Esophagus squamous epithelium (tissue), 5 donors: ENCODE data around the gene MPPE1. TPM values are rescaled to one million over a fixed set of nuclear protein-coding genes. Genes with fewer than 3 reads are reported as not detected.
"Not testable (repeated sequence)": the region's sequence is repeated elsewhere in the genome, so short reads cannot be mapped to it uniquely, and the experiment has no call there.

Experiments
- DNase-seq: peaks from one replicate; lab custom pipeline; 2025; lab: John Stamatoyannopoulos, UW
- H3K27ac ChIP-seq, 4 donors: fragments of 200-600 bp; sonication (generic); one replicate each; pipeline ENCODE4 v1.5.1; 2016 to 2019; ENCODE audit warnings: mild to moderate bottlenecking in 1 of 4
- H3K27me3 ChIP-seq, 4 donors: fragments of 200-600 bp; sonication (generic); 1 replicate in 3 of 4; 2 replicates in 1 of 4; pipeline versions ENCODE4 v1.5.1 to v1.6.0; 2017 to 2021; ENCODE audit warnings: antibody characterized with exemption in 1 of 4
- H3K36me3 ChIP-seq, 3 donors: fragments of 200-600 bp; sonication (generic); one replicate each; pipeline ENCODE4 v1.5.1; 2016 to 2019
- H3K4me1 ChIP-seq, 3 donors: fragments of 200-600 bp; sonication (generic); one replicate each; pipeline ENCODE4 v1.5.1; 2017 to 2019
- H3K4me3 ChIP-seq, 4 donors: fragments of 200-600 bp; sonication (generic); 1 replicate in 3 of 4; 2 replicates in 1 of 4; pipeline ENCODE4 v1.5.1; 2016 to 2019; ENCODE audit warnings: mild to moderate bottlenecking in 2 of 4, moderate library complexity in 1 of 4
- H3K9me3 ChIP-seq, 3 donors: fragments of 200-600 bp; sonication (generic); one replicate each; pipeline ENCODE4 v1.5.1; 2016 to 2019
- POLR2A ChIP-seq, 4 donors: fragments of 450-650 bp; IDR thresholded peaks; one replicate each; pipeline ENCODE4 v1.6.1; 2017; ENCODE audit warnings: antibody characterized with exemption in 4 of 4, mild to moderate bottlenecking in 4 of 4, moderate library complexity in 3 of 4
- WGBS, 2 donors: methylation state at CpG; one replicate each; pipeline ENCODE4 v1.1.5; 2018; 5-methylcytosine and 5-hydroxymethylcytosine counted together
- intact Hi-C: fragments of 100-400 bp; cut with DNase I; formaldehyde crosslinking; loops from one replicate; pipeline ENCODE4 v1.15.0; 2022
- total RNA-seq, 4 donors: library from RNA; depleted of rRNA; stranded (reverse); fragments of >200 nt; gene quantifications; one replicate each; pipeline ENCODE4 v1.1.0, GENCODE V29; 2016
- TF ChIP-seq, protein P1 (sequence below), 6 experiments: fragments of 450-650 bp in 4 of 6; fragments of 200-600 bp in 2 of 6; sonication (generic) in 2 of 6; IDR thresholded peaks; one replicate each; pipeline ENCODE4 v1.5.1; 2016 to 2019; ENCODE audit warnings: antibody characterized with exemption in 6 of 6, mild to moderate bottlenecking in 4 of 6, moderate library complexity in 4 of 6
- donor health status: DM: yes; HTN: yes; CAD: no.

Gene MPPE1
- total RNA-seq, 4 donors from 2014 or later: 13.9 to 22.4 (median 15.6) TPM

DNA sequence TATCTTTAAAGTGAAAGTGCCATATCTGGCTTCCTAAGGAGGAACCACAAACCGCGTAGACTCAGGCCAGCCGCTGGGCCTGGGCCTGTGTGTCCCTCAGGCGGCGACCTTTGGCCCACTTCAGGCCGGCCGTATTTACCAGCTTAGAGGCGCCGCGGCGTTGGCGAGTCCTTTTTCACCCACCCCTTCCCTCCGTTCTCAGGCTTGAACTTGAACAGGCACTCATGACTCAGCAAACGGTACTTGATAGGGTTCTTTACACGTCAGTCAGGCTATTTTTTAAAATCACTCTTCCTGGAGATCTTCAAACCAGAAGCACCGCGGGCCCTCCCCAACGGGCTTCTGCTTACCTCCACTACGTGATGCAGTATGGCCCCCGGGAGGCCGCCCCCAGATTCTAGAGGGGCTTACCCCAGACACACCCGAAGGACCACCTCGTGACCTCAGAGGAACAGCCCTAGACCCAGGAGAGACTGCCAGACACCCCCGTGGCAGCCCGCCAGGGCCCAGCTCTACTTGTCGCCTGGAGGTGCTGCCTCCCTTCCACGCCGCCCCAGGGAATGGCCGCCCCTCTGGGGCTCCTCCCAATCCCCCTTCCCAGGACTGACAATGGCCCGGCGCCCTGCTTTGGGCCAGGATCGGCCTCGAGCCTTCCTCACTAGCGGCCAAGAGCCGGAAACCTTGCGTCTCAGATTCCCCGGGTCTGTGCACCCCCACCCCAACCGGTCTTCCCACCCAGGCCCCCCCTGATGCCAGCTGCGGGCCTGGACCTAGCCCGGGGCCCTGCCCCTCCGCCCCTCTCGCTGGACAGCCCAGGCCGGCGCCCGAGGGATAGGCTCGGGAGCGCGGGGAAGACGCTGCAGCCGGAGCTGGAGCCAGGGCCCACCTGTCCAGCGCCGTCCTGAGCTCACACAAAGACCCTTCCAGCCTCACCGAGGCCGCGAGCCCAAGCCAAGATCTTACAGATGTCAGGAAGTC lies 39.4 kb upstream of the MPPE1 start:
- Histone ChIP-seq H3K27ac (peak overlapping the region; percentile 94 to 98 (median 96)), H3K27me3 (no peaks in the 10 kb centered on the region), H3K36me3 (no peaks in the 10 kb centered on the region), H3K9me3 (no peaks in the 10 kb centered on the region), H3K4me1 (peaks cover 20 to 71% (median 36%) of the 10 kb centered on the region in 3 donors), H3K4me3 (peak overlapping the region; percentile 36 to 67 (median 62))
- intact Hi-C loops: loop anchor here (5.0 kb wide), 1 partner anchor 45 kb away; no protein-coding TSS in a partner anchor
- DNase-seq: peak; percentile 24
- TF ChIP-seq, protein P1, sequence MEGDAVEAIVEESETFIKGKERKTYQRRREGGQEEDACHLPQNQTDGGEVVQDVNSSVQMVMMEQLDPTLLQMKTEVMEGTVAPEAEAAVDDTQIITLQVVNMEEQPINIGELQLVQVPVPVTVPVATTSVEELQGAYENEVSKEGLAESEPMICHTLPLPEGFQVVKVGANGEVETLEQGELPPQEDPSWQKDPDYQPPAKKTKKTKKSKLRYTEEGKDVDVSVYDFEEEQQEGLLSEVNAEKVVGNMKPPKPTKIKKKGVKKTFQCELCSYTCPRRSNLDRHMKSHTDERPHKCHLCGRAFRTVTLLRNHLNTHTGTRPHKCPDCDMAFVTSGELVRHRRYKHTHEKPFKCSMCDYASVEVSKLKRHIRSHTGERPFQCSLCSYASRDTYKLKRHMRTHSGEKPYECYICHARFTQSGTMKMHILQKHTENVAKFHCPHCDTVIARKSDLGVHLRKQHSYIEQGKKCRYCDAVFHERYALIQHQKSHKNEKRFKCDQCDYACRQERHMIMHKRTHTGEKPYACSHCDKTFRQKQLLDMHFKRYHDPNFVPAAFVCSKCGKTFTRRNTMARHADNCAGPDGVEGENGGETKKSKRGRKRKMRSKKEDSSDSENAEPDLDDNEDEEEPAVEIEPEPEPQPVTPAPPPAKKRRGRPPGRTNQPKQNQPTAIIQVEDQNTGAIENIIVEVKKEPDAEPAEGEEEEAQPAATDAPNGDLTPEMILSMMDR (IDR thresholded peaks at IDR 0.05): peak in 2 of 6 experiments; percentile 11 to 14
- peak in 3 of 4 donors; percentile 38 to 83 (median 55) for TF ChIP-seq POLR2A (IDR thresholded peaks at IDR 0.05)
- 2 to 9% methylated on average over 18 to 25 of the region's 55 CpGs for WGBS, 2 donors

DNA sequence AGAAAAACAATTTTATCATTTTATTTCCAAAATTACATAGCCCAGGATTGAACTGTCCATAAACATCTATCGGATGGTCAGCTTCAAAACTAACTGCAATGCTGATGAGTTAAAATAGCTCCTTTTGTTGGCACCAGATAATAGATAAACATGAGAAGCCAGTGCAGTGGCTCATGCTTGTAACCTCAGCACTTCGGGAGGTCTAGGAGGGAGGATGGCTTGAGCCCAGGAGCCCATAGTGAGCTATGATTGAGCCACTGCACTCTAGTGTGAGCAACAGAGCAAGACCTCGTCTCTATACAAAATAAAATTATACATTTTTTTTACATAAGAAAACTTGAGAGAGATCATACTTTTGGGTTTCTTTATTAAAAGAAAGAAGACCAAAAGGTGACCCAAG lies 38.6 kb upstream of the MPPE1 start:
- WGBS, 2 donors: 28% methylated on average over 3 of the region's 3 CpGs
- DNase-seq: no peak
- Histone ChIP-seq H3K27ac (peak overlapping the region; percentile 94 to 98 (median 96)), H3K9me3 (no peaks in the 10 kb centered on the region), H3K27me3 (no peaks in the 10 kb centered on the region), H3K4me3 (peak overlapping the region; percentile 36 to 67 (median 62)), H3K4me1 (peaks cover 20 to 63% (median 32%) of the 10 kb centered on the region in 3 donors), H3K36me3 (no peaks in the 10 kb centered on the region)
- TF ChIP-seq, protein P1 (IDR thresholded peaks at IDR 0.05): no peak
- no peak for TF ChIP-seq POLR2A (IDR thresholded peaks at IDR 0.05)
- intact Hi-C loops: loop anchor here (5.0 kb wide), 1 partner anchor 46 kb away; no protein-coding TSS in a partner anchor

DNA sequence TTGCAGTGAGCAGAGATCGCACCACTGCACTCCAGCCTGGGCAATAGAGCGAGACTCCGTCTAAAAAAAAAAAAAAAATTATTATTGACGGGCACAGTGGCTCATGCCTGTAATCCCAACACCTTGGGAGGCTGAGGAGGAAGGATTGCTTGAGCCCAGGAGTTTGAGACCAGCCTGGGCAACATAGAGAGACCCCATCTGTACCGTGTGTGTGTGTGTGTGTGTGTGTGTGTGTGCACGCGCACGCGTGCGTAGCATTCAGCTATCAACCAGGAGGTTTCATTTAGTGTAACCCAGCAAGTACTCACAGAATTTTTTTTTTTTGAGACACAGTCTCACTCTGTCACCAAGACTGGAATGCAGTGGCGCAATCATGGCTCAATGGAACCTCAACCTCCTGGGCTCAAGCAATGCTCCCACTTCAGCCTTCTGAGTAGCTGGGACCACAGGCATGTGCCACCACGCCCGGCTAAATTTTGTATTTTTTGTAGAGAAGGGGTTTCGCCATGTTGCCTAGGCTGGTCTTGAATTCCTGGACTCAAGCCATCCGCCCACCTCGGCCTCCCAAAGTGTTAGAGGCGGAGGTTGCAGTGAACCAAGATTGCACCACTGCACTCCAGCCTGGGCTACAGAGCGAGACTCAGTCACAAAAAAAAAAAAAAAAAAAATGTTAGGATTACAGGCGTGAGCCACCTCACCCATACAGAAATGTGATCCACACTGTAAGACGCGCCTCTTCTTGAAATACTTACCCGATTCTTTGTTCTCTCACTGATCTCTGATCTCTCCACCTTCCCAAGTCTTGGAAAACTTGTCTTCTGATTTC lies 37.9 kb upstream of the MPPE1 start:
- DNase-seq: not testable (repeated sequence)

DNA sequence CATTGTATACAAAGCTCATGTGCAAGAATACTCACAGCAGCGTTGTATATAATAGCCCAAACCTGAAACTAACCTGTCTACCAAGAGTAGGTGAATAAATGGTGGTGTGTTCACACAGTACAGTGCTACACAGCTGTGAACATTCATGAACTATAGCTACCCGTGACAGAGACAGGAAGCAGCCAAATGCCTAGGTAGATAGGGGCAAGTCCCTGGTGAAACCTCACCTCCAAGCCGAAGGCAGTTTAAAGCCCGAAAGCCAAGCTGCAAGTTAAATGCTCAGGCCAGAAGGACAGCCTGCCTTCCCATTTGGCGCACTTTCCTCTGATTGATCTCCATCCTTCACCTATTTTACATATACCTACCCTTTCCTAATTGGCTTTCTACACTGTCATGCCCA lies 36.7 kb upstream of the MPPE1 start:
- 41 to 71% methylated on average over 5 of the region's 5 CpGs for WGBS, 2 donors
- Histone ChIP-seq H3K4me1 (peaks cover 20 to 55% (median 23%) of the 10 kb centered on the region in 3 donors), H3K27ac (peak overlapping the region in 1 of 4 donors; percentile 35), H3K4me3 (no peak overlapping the region), H3K27me3 (no peaks in the 10 kb centered on the region), H3K9me3 (no peaks in the 10 kb centered on the region), H3K36me3 (no peaks in the 10 kb centered on the region)
- TF ChIP-seq, protein P1 (IDR thresholded peaks at IDR 0.05): no peak
- no peak for TF ChIP-seq POLR2A (IDR thresholded peaks at IDR 0.05)
- no peak for DNase-seq
- intact Hi-C loops: loop anchor here (5.0 kb wide), 1 partner anchor 48 kb away; no protein-coding TSS in a partner anchor

More for the DNA sequence above, 37.9 kb upstream of the MPPE1 start:
- intact Hi-C loops: loop anchor here (5.0 kb wide), 1 partner anchor 46 kb away; no protein-coding TSS in a partner anchor
- H3K27me3 ChIP-seq, H3K9me3 ChIP-seq, H3K36me3 ChIP-seq, H3K4me3 ChIP-seq: not testable (repeated sequence)
- Histone ChIP-seq H3K4me1 (peaks cover 20 to 56% (median 25%) of the 10 kb centered on the region in 3 donors), H3K27ac (peak overlapping the region; percentile 94 to 98 (median 96))
- 55 to 65% methylated on average over 18 to 21 of the region's 22 CpGs for WGBS, 2 donors

DNA sequence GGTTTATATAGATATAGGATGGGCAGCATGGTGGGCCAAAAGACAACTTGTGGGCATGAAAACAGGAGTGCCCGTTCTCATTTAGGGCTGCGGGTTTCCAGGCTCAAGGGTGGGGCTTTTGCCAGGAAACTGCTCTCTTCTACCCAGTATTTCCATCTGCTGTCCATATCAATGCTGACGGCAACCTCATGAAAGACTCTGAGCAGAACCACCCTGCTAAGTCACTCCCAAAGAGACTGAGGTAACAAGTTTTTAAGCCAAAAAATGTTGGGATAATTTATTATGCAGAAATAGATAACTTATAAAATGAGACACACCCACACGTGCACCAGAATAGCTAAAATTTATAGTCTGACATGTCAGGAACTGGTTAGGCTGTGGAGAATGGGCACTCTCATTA lies 36.1 kb upstream of the MPPE1 start:
- 70 to 78% methylated on average over 4 of the region's 4 CpGs for WGBS, 2 donors
- DNase-seq: no peak
- Histone ChIP-seq H3K9me3 (no peaks in the 10 kb centered on the region), H3K4me3 (no peak overlapping the region), H3K4me1 (peaks cover 20 to 50% (median 23%) of the 10 kb centered on the region in 3 donors), H3K27me3 (no peaks in the 10 kb centered on the region), H3K36me3 (no peaks in the 10 kb centered on the region), H3K27ac (peak overlapping the region in 1 of 4 donors; percentile 35)
- TF ChIP-seq, protein P1 (IDR thresholded peaks at IDR 0.05): no peak
- TF ChIP-seq POLR2A (IDR thresholded peaks at IDR 0.05): no peak
- intact Hi-C loops: no loop called here
